Activated T-helper 1 cell treated with Interleukin-2 at 50 U/mL for 16 hours (primary cell): Measurements from ENCODE around the gene APBB1.
"Not testable (repeated sequence)": the region's sequence is repeated elsewhere in the genome, so short reads cannot be mapped to it uniquely, and the experiment has no call there.

ENCODE experiments used
- DNase-seq: peaks from one replicate; pipeline ENCODE4 v3.0.0-alpha.2; 2020; ENCODE audit warnings: low read depth

APBB1 gene

DNA sequence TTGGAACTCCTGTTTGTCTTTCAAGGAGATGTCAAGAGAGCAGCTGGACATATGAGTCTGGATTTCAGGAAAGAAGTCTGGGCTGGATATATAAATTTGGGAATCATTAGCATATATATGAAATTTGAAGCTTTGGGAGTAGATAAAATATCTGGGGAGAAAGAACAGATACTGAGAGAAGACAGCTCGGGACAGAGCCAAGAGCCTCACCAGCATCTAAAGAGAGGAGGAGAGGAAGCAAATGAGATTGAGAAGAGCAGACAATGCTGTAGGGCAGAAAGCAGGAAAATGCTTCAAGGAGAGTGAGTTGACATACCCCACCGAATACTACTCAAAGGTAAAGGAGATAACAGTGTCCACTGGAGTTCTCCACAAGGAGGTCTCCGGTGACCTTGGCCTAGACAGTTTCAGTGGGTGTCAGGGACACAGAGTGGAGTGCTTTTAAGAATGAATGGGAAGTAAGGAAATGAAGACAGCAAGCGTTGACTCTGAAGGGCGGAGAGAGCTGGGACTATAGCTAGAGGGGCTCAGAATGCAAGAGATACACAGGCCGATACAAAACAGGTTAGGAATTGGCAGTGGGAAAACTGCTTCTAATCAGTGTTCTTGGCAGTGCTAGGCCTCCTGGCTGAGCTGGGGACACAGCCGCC, 862 bp downstream of the APBB1 start:
- DNase-seq, result no peak

DNA sequence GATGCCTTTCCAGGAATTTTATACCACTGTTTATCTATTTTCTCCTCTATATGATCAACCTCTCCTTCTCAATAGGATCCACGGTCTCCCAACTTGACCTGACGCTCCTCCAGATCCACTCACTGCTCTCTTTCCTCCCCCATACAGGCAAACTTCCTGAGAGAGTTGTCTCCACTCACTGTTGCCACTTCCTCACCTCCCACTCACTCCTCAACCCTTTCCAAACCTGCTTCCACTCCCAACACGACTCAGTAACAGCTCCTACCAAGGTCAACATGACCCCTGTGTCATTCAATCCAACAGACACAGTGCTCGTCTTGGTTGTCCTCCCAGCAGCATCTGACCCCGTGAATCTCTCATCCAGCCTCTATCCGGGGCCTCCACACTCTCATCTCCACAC, 3.1 kb downstream of the APBB1 start:
- DNase-seq, result no peak

DNA sequence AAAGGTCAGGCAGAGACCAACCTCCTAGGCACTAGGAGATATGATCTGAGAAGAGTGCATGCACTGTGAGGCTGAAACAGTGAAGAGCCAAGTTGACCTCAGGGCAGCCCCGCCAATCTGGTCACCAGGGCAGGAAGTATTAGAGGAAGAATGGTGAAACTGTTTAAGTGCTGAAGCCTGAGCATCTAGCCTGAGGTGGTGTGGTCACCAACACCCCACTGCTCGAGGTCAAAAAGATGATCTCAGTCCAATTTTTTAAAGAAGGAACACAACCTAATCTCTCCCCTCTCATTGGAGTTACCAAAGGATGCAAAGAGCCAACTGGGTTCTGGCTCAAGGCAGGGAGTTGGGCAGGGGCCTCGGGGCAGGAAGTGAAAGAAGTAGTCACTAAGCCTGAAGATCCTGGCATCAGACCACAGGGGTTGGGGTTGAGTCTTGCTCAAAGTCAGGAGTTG, 4.0 kb downstream of the APBB1 start:
- DNase-seq, result no peak

DNA sequence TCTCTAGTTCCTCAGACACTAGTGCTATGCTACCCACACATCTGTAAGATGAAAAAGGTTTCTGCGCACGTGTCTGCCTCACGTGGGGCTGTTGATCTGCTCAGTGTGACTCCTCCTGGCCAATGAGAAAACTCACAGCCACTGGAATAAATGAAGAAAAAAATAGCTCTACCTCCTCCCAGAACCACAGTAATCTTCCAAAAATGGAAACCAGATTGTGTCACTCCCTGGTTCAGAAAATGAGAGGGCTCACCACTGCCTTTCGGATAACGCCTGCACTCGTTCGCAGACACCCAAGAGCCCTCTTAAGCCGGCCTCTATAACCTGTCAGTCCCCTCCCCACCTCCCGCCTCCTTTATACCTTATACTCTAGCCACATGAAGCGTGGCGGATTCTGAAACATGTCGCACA, 5.1 kb downstream of the APBB1 start:
- peak; percentile 36 for DNase-seq

DNA sequence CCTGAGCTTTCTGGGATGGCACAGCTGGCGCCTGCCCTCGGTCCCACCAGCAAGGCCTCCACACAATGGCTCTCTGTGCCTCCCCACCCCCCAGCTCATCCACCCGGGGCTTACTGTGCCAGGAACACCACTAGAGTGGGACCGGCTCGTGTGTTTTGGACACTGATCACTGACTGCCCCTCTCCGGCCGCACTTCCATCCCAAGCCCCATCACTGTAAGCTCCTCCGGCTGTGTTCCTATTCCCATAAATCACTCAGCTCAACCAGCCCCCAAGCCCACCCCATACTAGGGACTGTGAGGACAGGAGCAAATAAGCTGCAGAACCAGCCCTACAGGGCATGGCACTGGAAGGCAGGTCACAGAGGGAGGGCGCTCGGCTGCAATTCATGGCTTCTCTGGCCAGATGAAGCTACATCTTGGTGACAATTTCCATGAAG, 7.3 kb downstream of the APBB1 start:
- DNase-seq, result no peak

DNA sequence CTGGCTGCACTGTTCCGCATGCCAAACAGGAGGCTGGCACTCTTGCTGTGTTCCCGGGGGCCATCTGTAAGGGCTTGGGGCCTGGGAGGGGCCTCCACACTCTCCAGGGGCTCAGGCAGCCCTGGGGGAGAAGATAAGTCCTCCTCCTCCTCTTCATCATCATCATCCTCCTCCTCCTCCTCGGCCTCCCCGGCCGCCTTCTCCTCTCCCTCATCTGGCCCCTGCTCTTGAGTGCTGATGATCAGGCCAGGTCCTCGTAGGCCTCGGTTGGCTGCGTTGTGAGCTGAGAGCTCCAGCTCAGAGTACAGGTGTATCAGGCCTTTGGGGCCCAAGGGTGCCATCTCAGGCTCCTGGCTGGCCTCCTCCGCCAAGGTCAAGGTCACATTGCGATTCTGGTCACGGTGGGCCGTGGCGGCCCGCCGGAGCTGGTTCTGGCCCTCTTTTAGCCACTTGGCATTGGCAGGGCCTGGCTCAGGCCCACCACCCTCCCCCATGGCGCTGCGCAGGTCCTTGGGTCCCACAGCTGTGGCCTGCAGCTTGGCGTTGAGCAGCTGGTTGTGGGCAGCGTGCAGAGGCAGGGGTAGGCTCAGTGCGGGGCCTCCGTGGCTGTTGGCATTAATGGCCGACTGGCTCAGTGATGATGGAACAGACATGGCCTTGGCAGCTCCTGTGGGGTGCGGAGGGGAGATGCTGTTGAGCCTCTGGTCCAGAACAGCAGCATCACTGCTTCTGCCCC, 8.0 kb downstream of the APBB1 start:
- DNase-seq, result no peak

DNA sequence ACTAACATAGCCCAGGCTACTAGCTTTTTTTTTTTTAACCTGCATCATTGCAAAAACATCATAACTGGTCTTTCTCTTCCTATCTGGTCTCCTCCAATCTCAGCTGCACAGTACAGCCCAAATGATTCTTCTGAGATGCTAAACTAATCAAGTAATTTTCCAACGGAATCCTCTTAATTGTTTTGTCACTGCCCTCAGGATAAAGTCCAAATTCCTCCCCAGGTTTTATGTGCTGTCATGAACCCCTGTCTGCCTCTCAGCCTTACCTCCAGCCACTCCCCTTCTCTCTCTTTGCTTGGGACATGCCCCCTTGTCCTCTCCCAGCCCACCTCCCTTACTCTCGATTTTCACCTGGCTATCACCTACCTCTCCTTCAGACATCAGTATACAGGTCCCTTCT, 12.5 kb downstream of the APBB1 start:
- no peak for DNase-seq

DNA sequence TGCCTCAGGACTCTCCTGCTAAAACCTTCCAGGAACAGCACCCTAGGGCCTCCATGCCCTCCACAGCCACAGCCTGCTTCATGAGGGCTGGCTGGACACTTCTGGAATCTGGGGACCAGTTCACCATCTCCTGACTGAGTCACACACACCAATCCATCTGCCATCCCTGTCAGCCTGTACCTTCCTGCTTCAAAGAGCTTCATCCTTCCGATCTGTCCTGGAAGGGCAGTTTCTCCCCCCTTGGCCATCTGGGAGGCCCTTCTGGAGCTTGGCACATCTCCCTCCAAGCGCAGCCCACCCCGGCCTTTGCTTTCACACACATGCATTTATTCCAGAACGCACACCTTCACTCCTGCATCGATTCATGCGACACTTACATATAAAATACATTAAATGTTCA, 13.0 kb downstream of the APBB1 start:
- DNase-seq, result no peak

DNA sequence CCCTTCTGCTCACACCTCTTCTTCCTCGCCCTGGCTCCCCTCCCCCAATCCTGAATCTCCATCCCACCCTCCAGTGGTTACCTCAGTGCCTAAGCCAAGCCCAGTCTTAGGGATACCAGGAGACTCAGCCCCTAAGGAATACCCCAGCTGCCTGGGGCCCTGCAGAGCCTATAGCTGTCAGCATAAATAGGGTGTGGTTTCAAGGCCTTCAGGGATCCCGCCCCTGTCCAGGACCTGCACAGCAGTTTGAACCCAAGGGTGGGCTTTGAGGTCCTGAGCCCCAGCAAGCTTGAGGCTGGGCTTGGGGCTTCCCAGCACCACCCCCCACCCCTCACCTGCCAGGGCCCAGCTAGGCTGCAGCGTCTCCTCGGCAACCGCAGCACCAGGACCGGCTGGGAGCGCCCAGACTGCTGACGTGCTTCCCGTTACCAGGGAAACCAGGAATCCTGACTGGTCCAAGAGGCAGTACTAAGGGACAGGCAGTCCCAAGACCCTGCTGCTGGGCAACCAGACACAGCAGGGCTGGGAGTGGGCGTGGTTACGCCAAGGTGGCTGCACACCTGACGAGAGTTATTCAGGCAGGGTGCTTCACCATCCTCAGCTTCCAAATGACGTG, 13.7 kb downstream of the APBB1 start:
- DNase-seq, result no peak

DNA sequence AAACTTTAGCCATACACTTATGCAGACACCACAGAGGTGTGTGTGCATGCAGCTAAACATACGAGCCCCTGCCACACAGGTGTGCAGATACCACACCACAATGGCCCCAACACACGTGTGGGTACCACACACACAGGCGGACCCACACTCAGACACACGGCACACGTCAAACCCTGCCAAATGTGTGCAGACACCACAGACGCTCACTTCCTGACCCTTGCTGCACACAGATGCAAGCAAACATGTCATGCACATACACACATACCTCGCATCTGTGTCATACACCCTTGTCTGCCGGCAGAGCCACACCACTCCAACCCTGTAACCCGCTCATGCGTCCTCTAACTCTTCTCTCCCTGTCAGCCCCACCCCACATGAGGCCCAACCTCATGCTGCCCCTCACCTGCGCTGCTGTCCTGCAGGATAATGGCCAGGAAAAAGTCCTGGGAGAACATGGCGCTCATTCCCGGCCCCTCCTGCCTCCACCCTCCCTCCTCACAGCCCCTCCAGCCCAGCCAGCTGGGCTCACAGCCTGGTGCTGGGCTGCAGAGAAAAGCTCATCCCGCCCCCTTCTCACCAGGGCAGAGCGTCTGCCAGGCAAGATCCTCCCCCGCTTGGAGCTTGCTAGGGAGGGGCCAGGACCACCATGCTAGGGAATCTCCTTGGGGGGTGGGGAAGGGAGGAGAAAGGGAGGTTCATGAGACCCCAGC, 14.4 kb downstream of the APBB1 start:
- peak; percentile 21 for DNase-seq

DNA sequence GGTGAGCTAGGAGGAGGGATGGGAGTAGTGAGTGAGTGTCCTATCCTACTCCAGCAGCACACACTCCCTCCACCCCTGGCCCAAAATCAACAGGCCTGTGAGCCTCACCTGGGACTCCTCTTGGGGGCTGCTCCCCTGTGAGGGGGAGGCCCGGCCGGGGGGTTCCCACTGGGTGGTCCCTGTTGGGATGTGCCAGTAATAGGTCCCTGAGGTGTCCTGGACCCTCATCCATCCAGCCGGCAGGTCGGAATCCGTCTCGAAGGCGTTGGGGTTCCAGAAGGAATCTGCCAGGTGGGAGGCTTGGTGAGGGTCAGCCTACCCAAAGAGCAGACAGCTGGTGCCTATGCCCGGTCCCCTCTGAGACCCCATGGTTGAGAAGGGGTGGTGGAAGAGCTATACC, 15.4 kb downstream of the APBB1 start:
- DNase-seq, result no peak

DNA sequence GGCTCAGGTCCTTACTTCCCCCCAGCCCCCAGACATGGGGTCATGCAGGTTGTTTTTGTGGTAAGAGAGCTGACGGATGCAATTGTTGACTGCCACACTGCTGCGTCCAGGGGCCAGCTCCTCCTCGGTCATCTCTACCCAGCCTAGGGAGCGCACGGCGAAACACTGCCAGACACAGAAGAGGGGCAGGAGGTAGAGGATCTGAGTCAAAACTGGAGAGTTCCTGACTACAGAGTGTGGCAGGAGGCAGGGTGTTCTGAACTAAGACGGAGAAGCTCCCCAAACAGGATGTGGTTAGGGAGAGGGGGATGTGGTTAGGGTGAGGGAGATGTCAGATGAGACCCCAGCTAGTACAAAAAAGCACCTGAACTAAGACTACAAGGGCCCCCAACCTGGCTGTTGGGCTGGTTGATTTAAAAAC, 16.3 kb downstream of the APBB1 start:
- peak; percentile 64 for DNase-seq

DNA sequence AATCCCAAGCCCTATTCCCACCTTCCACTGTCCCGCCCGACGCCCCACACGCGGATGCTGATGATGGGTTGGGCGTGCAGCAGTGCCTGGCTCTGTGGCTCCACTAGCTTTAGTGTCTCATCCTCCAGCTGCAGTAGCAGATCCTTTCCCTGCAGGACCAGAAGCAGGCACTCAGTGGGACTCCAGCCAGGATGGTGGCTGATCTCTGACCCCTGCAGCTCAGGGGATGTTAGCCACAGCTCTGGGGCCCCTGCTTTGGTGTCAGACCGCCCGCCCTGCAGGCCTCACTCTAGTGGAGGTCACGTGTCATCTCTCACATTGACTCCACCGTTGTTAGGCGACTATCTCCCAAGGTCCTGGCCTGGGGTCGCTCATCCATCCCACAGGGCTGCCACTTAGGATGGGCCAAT, 16.8 kb downstream of the APBB1 start:
- DNase-seq, result no peak

DNA sequence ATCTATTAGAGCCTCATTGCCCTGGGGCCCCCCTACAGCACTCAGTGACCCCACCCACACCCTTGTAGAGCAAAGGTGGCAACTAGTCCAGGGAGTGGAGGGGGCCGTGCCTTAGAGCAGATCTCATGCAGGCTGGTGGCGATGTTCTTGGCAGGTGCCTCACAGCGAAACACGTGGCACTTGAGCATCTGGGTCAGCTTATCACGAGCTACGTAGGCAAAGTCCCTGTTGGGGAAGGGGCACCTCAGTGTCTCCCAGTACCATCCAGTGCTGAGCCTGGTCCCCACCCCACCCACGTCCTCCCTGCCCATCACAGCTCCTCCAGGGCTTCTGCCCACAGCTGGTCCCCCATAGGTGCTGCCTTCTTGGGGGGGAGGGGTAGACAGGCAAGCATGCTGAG, 17.4 kb downstream of the APBB1 start:
- no peak for DNase-seq

DNA sequence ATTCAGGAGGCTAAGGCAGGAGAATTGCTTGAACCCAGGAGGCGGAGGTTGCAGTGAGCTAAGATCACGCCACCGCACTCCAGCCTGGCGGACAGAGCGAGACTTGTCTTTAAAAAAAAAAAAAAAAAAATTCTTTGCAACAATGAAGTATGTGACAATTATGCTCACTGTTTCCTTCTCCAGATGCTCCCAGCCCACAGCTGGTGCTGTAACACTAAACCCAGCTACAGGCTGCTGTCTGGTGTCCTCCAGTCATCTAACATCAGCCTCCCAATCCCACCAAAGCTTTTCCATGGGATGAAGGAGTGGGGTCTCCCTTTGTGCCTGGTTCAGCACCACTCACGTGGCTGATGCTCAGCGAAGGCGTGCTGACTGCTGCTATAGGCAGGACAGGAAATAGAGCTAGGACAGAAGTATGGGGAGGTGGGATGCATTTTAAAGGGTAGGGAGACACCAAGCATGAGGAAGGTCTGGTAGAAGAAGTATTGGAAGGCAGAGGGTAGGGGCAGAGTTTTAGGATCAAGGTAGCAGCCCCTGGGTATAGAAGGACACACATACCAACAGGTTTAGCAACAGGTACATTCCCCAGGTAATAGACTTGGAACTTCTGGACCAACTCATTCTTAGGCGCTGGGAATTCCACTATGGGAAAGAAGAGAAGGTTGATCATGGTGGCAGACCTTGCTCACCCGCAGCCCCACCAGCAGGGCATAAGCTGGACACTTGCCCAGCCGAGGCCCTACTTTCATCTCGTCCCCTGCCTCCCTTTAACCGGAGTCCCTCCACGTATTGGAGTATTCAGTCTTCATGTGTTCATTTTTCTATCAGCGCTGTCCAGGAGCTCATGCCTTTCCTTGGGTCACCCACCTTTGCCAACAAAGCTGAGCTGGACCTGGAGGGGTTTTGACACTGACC, 18.2 kb downstream of the APBB1 start:
- DNase-seq, result no peak

DNA sequence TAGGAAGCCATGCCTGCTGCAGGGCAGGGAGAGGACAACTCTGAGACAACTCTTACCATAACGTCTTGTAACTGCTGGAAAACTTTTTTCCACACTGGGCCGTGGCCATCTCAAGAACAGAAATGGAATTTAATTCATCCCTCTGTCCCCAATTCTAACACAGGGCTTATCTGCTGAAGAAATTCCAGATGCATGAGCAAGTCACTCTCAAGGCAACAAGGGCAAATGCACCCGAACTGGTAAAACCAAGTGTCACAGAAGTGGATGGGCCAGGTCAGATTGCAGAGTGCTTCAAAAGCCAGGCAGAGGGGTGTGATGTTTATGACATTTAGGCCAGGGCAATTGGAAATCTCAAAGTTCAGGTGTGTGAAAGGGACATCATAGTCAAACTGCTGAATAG, 21.3 kb downstream of the APBB1 start:
- no peak for DNase-seq

DNA sequence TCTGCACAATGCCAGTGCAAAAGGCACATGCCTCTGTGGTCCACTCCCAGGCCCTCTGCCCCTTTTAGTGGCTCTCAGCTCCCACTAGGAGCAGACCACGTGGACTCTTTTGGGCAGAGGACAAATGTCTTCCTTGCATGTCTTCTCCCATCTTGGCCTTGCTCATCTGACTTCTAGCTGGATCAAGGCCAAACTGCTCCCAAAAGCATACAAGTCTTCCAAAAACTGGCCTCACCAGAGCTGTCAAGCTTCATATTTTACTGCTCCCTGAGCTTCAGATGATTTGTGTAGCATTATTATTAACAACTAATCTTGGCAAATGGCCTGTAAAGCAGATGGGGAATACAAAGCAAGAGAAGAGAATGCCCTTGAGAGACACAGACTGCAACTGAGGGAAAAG, 21.7 kb downstream of the APBB1 start:
- no peak for DNase-seq

DNA sequence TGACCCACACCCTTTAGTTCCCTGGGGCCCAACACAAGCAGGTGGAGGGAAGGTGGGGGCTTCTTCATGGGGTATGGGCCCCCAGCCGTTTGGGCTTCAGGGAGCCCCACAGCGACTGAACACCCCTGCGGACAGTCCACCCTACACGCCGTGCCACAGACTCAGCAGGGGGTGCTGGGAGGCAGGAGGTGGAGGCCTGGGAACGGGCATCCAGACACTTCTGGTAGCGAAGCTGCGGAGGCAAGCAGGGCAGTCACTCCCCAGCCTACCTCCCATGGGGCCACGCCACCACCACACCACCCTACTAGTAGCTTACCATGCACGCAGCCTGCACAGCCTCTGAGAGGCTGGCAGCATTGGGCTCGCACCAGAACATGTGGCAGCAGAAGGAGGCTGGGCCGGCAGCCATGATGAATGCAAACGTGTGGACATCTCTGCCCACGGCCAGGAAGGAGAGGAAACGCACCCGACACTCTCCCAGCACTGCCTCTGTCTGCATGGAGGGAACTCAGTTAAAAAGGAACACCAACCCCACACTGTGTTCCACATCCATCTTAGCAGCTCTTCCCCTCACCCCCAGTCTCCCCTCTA, 23.3 kb downstream of the APBB1 start:
- DNase-seq, result no peak

DNA sequence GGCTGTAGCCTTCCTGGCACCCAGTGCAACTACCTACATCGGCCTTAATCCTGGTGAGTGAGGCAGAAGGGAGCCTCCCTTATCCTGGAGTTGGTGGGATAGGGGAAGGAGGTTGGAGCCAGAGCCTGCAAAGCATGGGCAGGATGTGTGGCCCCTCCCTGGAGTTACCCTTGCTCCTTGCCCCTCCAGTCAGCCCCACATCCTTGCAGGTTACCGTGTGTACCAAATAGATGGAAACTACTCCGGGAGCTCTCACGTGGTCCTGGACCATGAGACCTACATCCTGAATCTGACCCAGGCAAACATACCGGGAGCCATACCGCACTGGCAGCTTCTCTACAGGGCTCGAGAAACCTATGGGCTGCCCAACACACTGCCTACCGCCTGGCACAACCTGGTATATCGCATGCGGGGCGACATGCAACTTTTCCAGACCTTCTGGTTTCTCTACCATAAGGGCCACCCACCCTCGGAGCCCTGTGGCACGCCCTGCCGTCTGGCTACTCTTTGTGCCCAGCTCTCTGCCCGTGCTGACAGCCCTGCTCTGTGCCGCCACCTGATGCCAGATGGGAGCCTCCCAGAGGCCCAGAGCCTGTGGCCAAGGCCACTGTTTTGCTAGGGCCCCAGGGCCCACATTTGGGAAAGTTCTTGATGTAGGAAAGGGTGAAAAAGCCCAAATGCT, 24.8 kb downstream of the APBB1 start:
- DNase-seq, result no peak

DNA sequence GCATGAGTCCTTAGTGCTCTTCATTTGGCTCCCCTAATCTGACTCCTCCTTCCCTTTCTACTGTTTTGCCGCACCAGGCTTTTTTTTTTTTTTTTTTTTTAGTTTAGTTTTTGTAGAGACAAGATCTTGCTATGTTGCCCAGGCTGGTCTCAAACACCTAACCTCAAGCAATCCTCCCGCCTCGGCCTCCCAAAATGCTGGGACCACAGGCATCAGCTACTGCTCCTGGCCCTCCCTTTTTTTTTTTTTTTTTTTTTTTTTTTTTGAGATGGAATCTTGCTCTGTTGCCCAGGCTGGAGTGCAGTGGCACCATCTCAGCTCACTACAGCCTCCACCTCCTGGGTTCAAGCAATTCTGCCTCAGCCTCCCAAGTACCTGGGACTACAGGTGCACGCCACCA, 26.6 kb downstream of the APBB1 start:
- not testable (repeated sequence) for DNase-seq
